ENCODE data around the gene C5orf52.
"Not testable (repeated sequence)": the region's sequence is repeated elsewhere in the genome, so short reads cannot be mapped to it uniquely, and the experiment has no call there.

The C5orf52 gene

DNA sequence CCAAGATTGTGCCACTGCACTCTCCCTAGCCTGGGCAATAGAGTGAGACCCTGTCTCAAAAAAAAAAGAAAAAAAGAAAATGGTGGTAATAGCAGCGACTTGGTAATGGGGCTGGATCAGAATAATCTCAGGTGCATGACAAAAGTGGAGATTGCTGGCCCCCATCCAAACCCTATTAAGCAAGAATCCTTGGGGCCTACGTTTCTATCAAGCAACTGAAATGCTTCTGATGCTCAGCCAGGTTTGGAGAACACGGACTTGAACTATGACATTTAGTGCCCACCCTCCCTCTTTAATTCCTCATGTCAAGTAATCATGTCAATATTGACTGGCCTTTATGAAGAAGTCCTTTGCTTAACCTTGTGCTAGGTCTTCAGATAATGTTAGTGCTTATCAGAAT is 6.6 kb downstream of the C5orf52 start:
- DNase-seq (ENCODE audit: low read depth in 2 of 2), result no peak

DNA sequence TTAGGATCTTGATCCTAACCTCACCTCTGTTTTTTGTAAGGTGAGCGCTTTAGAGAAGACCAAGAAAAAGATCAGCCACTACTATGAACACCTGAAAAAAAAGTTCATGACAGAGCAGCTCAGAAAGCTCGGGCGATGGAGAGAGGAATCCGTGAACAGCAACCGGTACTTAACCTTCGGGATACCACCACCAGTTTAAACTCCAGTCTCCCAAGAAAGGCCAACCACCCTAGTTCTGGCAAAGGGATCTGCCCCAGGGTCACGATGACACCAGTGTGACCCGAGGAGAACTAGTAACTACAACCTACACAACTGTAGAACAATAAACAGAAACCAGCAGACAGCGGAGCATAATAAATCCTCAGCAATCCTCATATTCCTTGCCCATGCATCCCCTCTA is 8.5 kb downstream of the C5orf52 start:
- DNase-seq (ENCODE audit: low read depth in 2 of 2), result no peak

GRCh38 chr5:157680239-157680638 is 8.9 kb downstream of the C5orf52 start:
- no peak for DNase-seq (ENCODE audit: low read depth in 2 of 2)

- no peak for DNase-seq (ENCODE audit: low read depth in 2 of 2)
These were observed 9.7 kb downstream of the C5orf52 start for GRCh38 chr5:157681048-157681447.

GRCh38 chr5:157682257-157682656 is 10.9 kb downstream of the C5orf52 start:
- DNase-seq (ENCODE audit: low read depth in 2 of 2), result no peak

DNA sequence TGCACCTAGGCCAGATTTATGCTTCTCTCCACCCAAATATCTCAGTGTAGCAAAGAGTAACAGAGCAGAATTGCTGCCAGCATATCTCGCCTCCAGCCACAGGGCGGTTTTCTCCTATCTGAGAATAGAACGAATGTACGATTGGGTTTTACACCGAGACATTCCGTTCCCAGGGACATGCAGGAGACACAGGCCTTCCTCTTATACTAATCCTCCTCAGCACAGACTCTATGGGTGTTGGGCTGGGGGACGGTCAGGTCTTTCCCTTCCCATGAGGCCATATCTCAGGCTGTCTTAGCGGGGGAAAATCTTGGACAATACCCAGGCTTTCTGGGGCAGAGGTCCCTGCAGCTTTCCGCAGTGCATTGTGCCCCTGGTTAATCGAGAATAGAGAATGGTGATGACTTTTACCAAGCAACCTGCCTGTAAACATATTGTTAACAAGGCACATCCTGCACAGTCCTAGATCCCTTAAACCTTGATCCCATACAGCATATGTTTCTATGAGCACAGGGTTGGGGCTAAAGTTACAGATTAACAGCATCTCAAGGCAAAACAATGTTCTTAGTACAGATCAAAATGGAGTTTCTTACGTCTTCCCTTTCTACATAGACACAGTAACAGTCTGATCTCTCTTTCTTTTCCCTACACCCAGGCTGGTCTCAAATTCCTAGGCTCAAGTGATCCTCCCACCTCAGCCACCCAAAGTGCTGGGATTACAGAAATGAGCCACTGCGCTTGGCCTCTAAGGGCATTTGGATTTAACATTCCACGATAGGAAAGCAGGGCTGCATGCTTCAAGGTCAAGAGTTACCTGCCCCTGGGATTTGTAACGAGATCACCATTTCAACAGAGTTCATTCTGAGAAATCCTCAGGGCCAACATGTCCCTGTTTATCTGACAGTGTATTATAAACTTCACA is 15.2 kb downstream of the C5orf52 start:
- not testable (repeated sequence) for DNase-seq (ENCODE audit: low read depth in 2 of 2)

GRCh38 chr5:157687198-157687554 is 15.8 kb downstream of the C5orf52 start:
- DNase-seq (ENCODE audit: low read depth in 2 of 2), result no peak

DNA sequence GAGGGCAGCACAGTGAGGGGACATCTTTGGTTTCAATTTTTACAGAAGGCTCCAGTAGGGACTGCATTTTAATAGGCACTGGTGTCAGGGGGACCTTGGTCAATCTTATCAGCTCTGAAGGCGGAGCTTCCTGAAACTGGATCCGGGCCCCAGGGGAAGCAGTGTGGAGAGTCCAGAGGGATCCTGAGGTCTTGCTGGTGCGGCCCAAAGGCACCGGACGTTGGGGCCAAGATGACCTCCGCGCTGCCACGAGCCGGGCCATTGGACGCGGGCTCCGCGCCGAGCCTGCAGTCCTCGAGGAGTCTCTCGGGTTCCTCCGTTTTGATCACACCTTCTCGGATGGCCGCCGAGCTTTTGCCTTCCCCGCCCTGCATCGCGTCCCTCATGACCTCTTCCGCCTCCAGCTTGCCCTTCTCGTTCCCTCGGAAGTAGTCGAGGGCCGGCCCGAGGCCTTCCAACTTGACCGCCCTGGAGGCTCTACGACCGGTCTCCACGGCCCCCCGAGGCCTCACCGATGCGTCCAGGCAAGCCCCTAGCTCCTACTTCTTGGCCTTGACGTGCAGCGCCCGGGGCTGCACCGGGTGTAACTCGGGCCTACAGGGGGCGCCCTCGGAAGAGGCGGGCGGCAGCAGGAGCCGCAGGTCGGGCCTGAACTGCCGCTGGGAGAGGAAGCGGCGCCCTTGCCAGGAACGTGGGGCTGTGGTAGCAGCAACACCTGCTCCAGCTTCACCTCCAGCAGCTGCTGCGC is 18.8 kb downstream of the C5orf52 start:
- no peak for DNase-seq (ENCODE audit: low read depth in 2 of 2)

GRCh38 chr5:157690690-157691433 is 19.5 kb downstream of the C5orf52 start:
- no peak for DNase-seq (ENCODE audit: low read depth in 2 of 2)

DNA sequence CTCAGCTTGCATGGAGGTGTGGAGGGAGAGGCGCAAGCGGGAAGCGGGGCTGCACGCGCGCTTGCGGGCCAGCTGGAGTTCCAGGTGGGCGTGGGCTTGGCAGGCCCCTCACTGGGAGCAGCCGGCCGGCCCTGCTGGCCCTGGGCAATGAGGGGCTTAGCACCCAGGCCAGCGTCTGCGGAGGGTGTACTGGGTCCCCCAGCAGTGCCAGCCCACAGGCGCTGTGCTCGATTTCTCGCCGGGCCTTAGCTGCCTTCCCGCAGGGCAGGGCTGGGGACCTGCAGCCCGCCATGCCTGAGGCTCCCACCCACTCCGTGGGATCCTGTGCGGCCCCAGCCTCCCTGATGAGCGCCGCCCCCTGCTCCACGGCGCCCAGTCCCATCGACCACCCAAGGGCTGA is 22.5 kb downstream of the C5orf52 start:
- DNase-seq (ENCODE audit: low read depth in 2 of 2), result not testable (repeated sequence)

DNA sequence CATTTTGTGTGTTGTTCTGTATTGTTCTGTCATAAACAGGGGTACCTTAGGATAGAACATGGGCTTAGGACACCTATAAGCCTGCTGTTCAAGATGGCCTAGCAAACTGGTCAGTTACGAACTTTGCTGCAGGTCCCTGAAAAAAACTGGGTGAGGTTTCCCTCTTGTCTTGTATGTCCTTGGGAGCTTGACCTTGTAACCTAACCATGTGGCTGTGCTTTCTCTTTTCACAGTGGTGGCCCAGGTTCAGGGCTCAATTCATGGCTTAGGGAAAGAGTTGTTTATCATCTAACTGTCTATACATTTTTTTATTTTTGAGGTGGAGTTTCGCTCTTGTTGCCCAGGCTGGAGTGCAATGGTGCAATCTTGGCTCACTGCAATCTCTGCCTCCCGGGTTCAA is 24.8 kb downstream of the C5orf52 start:
- not testable (repeated sequence) for DNase-seq (ENCODE audit: low read depth in 2 of 2)

GRCh38 chr5:157698674-157699073 is 27.3 kb downstream of the C5orf52 start:
- not testable (repeated sequence) for DNase-seq (ENCODE audit: low read depth in 2 of 2)

DNA sequence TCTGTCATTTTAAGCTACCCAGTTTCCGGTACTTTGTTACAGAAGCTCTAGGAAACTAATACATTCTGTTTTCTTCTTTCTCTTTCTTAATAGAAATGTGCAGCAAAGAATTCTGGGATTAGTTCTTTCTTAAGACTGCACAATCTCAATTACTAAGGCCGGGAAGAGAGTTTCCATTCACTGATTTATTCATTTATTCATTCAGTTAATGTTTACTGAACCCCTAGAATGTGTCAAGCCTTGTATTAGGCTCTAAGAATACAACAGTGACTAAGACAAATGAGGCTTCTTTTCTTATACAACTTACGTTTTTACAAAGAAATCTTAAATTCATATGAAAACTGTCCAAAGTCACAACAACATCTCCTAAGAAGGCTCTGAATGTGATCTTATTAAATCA is 32.4 kb downstream of the C5orf52 start:
- no peak for DNase-seq (ENCODE audit: low read depth in 2 of 2)

DNA sequence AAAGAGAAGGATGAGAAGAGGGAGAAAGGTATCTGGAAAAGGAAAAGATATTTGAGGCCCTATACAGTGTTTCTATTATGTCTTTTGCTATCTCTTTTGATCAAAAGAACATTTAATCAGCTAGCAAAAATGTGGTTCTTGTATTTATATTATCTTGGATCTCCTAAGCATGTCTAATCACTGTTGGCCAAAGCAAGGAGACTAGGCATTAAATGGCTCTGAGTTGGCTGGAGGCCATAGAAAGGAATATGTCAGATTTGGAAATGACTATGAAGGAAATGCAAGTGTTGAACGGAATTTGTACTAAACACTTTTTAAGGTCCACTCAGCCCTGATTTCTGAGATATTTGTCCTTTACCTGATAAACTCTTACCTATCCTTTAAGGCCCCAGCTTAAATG is 37.5 kb downstream of the C5orf52 start:
- no peak for DNase-seq (ENCODE audit: low read depth in 2 of 2)

- no peak for DNase-seq (ENCODE audit: low read depth in 2 of 2)
These were observed 38.0 kb downstream of the C5orf52 start for GRCh38 chr5:157709346-157709745.

GRCh38 chr5:157710431-157710830 is 39.1 kb downstream of the C5orf52 start:
- no peak for DNase-seq (ENCODE audit: low read depth in 2 of 2)

DNA sequence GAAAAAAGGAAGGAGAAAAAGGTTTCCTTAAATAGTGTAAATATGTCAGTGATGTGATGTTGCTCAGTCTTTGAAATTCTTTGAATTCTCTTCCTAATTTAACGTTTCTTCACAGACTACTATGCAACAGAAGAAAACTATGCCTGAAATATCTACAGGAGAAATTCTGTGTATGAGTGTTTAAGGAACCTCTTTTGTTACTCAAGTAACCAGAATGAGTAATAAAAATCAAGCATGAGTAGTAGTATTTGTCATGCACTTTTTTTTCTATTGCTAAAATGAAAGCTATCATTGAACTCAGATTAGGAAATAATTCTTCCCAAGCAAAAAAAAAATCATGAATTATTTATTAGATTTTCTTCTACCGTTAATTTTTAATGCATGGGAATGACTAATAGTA is 39.5 kb downstream of the C5orf52 start:
- no peak for DNase-seq (ENCODE audit: low read depth in 2 of 2)

DNA sequence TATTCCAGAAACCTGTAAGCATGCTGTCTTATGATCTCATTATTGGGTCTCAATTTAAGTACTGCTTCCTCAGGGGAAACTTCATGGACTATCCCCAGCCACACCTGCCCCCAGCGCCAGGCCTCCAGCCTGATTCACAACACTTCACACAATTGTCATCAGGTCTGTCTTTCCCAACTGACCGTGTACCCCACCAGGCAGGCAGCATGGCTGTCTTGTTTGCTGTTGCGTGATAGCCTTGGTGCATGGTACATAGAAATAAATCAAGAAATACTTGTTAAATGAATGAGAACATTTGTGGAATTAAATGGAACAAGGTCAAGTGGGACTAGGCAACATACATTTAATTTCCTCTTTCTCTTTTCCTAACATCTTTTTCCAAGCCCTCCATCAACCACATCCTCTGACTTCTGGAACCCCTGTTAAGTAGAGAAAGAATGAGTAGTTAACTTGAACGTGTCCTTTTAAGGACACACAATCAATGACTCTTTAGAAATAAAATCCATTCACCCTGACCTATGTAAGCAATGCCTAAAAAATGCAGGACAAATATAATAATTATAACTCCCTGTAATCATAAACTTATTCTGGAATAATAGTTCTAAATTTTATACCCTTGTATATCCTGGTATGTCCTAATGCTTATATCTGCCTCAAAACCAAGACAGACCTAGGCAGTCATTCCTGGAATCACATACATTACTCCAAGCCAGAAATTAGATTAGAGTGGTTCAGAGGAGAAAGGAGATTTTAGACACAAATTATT is 42.7 kb downstream of the C5orf52 start:
- no peak for DNase-seq (ENCODE audit: low read depth in 2 of 2)

DNA sequence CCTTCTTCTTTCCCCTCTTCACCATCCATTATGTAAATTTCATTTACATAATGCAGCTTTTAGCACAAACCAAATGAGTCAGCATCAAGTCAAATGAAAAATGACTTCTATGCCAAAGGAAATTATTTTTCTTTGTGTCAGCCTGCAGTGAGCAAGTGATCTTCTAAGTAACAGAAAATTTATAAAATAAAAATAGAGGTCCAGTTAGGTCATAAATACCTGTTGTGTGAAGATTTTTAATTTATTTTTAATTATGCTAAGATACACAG is 43.2 kb downstream of the C5orf52 start:
- DNase-seq (ENCODE audit: low read depth in 2 of 2), result no peak

DNA sequence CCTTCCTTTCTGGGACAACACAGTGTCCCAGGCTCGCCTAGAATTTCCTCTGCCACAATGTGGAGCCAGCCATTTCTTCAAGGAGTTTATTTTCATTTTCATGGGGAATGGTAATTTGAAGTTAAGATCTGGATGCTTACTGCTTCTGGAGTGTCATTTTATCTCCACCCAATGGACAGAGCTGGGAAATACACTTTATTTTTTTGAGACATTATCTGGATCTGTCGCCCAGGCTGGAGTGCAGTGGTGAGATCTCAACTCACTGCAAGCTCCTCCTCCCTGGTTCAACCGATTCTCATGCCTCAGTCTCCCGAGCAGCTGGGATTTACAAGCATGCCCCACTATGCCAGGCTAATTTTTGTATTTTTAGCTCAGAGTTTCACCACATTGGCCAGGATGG is 47.2 kb downstream of the C5orf52 start:
- DNase-seq (ENCODE audit: low read depth in 2 of 2), result no peak

GRCh38 chr5:157719245-157719644 is 47.9 kb downstream of the C5orf52 start:
- DNase-seq (ENCODE audit: low read depth in 2 of 2), result no peak

- DNase-seq (ENCODE audit: low read depth in 2 of 2), result no peak
These were observed 49.8 kb downstream of the C5orf52 start for GRCh38 chr5:157721159-157721558.
